PC-3 (cell line): ENCODE results near the gene ARHGAP40.

Source experiments
- EZH2 ChIP-seq: fragments of 300-600 bp; sonication (generic); IDR thresholded peaks from one replicate; pipeline ENCODE4 v1.6.1; 2017; ENCODE audit warnings: antibody characterized with exemption, mild to moderate bottlenecking, low read length; ENCODE audit not compliant: unreplicated experiment
- EZH2phosphoT487 ChIP-seq: fragments of 300-600 bp; sonication (generic); IDR thresholded peaks from 2 replicates; pipeline ENCODE4 v1.6.1; 2018; ENCODE audit warnings: mild to moderate bottlenecking, antibody characterized with exemption, low read length, borderline replicate concordance
- TF ChIP-seq, protein P1 (sequence below): fragments of 300-600 bp; sonication (generic); conservative IDR thresholded peaks from 2 replicates; pipeline ENCODE4 v1.5.1; 2017; ENCODE audit warnings: antibody characterized with exemption, low read depth, mild to moderate bottlenecking, low read length

DNA sequence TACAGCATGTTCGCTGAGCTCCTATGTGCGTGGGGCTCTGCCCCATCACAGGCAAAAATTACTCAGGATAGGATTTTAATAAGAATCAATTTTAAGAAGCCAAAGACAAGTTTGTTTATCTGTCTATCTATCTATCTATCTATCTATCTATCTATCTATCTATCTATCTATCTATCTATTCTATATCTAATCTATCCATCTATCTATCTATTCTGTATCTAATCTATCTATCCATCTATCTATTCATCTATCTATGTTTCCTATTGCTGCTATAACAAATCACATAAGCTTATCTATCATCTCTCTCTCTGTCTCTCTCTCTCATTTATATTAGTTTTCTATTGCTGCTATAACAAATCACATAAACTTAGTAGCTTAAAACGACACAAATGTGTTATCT, 1.7 kb downstream of the ARHGAP40 start:
- TF ChIP-seq, protein P1, sequence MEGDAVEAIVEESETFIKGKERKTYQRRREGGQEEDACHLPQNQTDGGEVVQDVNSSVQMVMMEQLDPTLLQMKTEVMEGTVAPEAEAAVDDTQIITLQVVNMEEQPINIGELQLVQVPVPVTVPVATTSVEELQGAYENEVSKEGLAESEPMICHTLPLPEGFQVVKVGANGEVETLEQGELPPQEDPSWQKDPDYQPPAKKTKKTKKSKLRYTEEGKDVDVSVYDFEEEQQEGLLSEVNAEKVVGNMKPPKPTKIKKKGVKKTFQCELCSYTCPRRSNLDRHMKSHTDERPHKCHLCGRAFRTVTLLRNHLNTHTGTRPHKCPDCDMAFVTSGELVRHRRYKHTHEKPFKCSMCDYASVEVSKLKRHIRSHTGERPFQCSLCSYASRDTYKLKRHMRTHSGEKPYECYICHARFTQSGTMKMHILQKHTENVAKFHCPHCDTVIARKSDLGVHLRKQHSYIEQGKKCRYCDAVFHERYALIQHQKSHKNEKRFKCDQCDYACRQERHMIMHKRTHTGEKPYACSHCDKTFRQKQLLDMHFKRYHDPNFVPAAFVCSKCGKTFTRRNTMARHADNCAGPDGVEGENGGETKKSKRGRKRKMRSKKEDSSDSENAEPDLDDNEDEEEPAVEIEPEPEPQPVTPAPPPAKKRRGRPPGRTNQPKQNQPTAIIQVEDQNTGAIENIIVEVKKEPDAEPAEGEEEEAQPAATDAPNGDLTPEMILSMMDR, result no peak
- TF ChIP-seq EZH2, result no peak
- TF ChIP-seq EZH2phosphoT487, result no peak
